Parathyroid adenoma (tissue), 2 donors: ENCODE measurements around the gene CCIN.

ENCODE experiments used
- H2AFZ ChIP-seq: fragments of 300-600 bp; sonication (generic); one replicate; pipeline ENCODE4 v1.7.0; 2017; ENCODE audit warnings: antibody characterized with exemption, mild to moderate bottlenecking
- H3K27ac ChIP-seq: fragments of 300-600 bp; sonication (generic); one replicate; pipeline ENCODE4 v1.7.0; 2017
- H3K27me3 ChIP-seq: fragments of 300-600 bp; sonication (generic); one replicate; pipeline ENCODE4 v1.7.0; 2017; ENCODE audit warnings: low read length; ENCODE audit not compliant: control insufficient read depth, insufficient read depth
- H3K36me3 ChIP-seq: fragments of 300-600 bp; sonication (generic); one replicate; pipeline ENCODE4 v1.7.0; 2017; ENCODE audit warnings: low read length; ENCODE audit not compliant: control insufficient read depth, insufficient read depth
- H3K4me1 ChIP-seq: fragments of 300-600 bp; sonication (generic); one replicate; pipeline ENCODE4 v1.7.0; 2017; ENCODE audit warnings: control low read depth
- H3K4me2 ChIP-seq: fragments of 300-600 bp; sonication (generic); one replicate; pipeline ENCODE4 v1.7.0; 2017; ENCODE audit warnings: low read length
- H3K4me3 ChIP-seq: fragments of 300-600 bp; sonication (generic); one replicate; pipeline ENCODE4 v1.7.0; 2017; ENCODE audit warnings: low read depth, low read length
- H3K79me2 ChIP-seq: fragments of 300-600 bp; sonication (generic); one replicate; pipeline ENCODE4 v1.7.0; 2017; ENCODE audit warnings: control low read depth
- H3K9ac ChIP-seq: fragments of 300-600 bp; sonication (generic); one replicate; pipeline ENCODE4 v1.7.0; 2017; ENCODE audit warnings: mild to moderate bottlenecking
- H3K9me3 ChIP-seq: fragments of 300-600 bp; sonication (generic); one replicate; pipeline ENCODE4 v1.7.0; 2017; ENCODE audit warnings: low read length; ENCODE audit not compliant: control insufficient read depth
- CTCF ChIP-seq: fragments of 300-600 bp; sonication (generic); IDR thresholded peaks from one replicate; pipeline ENCODE4 v1.7.0; 2017; ENCODE audit warnings: antibody characterized with exemption, mild to moderate bottlenecking
- donor health status: primary hyperparathyroidism.

CCIN gene

GRCh38 chr9:36210722-36211121 is 41.5 kb downstream of the CCIN start:
- no peak overlapping the region for H3K4me2 ChIP-seq
- H3K4me3 ChIP-seq: no peak overlapping the region
- peaks cover 9% of the 10 kb centered on the region for H3K79me2 ChIP-seq
- H3K27me3 ChIP-seq: no peaks in the 10 kb centered on the region
- no peaks in the 10 kb centered on the region for H3K9me3 ChIP-seq
- TF ChIP-seq CTCF: no peak
- no peaks in the 10 kb centered on the region for H3K4me1 ChIP-seq
- no peak overlapping the region for H3K9ac ChIP-seq
- H3K27ac ChIP-seq: no peak overlapping the region
- no peaks in the 10 kb centered on the region for H3K36me3 ChIP-seq
- H2AFZ ChIP-seq: no peak overlapping the region

DNA sequence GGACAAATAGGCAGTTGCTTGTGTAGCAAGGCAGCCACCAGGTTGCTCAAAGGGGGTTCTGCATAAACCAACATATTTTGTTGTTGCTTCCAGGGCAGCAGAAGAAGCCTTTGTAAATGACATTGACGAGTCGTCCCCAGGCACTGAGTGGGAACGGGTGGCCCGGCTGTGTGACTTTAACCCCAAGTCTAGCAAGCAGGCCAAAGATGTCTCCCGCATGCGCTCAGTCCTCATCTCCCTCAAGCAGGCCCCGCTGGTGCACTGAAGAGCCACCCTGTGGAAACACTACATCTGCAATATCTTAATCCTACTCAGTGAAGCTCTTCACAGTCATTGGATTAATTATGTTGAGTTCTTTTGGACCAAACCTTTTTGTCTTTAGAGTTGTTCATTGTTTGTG is 42.3 kb downstream of the CCIN start:
- H3K27ac ChIP-seq: no peak overlapping the region
- H3K9ac ChIP-seq: no peak overlapping the region
- H3K79me2 ChIP-seq: peaks cover 5% of the 10 kb centered on the region
- no peak overlapping the region for H2AFZ ChIP-seq
- no peaks in the 10 kb centered on the region for H3K36me3 ChIP-seq
- TF ChIP-seq CTCF: no peak
- H3K4me2 ChIP-seq: no peak overlapping the region
- no peaks in the 10 kb centered on the region for H3K27me3 ChIP-seq
- no peaks in the 10 kb centered on the region for H3K9me3 ChIP-seq
- H3K4me1 ChIP-seq: no peaks in the 10 kb centered on the region
- no peak overlapping the region for H3K4me3 ChIP-seq

DNA sequence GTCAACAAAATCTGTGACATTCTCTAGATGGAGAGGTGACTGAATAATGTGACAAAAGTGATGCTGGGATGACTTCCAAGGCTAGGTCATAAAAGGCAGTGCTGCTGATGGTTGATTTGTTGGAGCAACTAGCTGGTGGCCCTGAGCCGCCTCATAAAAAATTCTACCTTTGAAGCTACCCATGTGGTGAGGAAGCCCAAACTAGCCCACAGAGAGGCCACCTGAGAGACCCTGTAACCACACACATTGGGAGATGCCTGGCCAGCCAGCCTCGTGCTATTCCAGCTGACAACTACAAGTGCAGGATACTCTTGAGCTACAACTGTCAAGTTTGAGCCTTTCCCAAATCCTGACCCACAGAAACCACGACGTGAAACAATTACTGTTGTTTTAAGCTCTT is 44.2 kb downstream of the CCIN start:
- no peak overlapping the region for H3K4me3 ChIP-seq
- H3K9me3 ChIP-seq: no peaks in the 10 kb centered on the region
- H3K4me1 ChIP-seq: no peaks in the 10 kb centered on the region
- TF ChIP-seq CTCF: no peak
- no peak overlapping the region for H2AFZ ChIP-seq
- no peaks in the 10 kb centered on the region for H3K36me3 ChIP-seq
- H3K79me2 ChIP-seq: peaks cover 5% of the 10 kb centered on the region
- no peak overlapping the region for H3K27ac ChIP-seq
- no peak overlapping the region for H3K4me2 ChIP-seq
- no peaks in the 10 kb centered on the region for H3K27me3 ChIP-seq
- H3K9ac ChIP-seq: no peak overlapping the region

- Histone ChIP-seq H3K9me3 (no peaks in the 10 kb centered on the region), H2AFZ (no peak overlapping the region), H3K27ac (no peak overlapping the region), H3K79me2 (peaks cover 3% of the 10 kb centered on the region), H3K36me3 (no peaks in the 10 kb centered on the region), H3K9ac (no peak overlapping the region), H3K27me3 (no peaks in the 10 kb centered on the region), H3K4me1 (no peaks in the 10 kb centered on the region), H3K4me3 (no peak overlapping the region), H3K4me2 (no peak overlapping the region)
- no peak for TF ChIP-seq CTCF
Measured at GRCh38 chr9:36213989-36214388, 44.8 kb downstream of the CCIN start.

- Histone ChIP-seq H3K36me3 (no peaks in the 10 kb centered on the region), H3K27ac (no peak overlapping the region)
Measured at GRCh38 chr9:36214571-36214970, 45.4 kb downstream of the CCIN start.

More at GRCh38 chr9:36214571-36214970, 45.4 kb downstream of the CCIN start:
- H3K4me3 ChIP-seq: no peak overlapping the region
- no peak overlapping the region for H2AFZ ChIP-seq
- H3K9me3 ChIP-seq: no peaks in the 10 kb centered on the region
- no peak overlapping the region for H3K9ac ChIP-seq
- H3K4me1 ChIP-seq: no peaks in the 10 kb centered on the region
- no peaks in the 10 kb centered on the region for H3K27me3 ChIP-seq
- H3K79me2 ChIP-seq: peaks cover 3% of the 10 kb centered on the region
- no peak overlapping the region for H3K4me2 ChIP-seq
- TF ChIP-seq CTCF: no peak
